Measurements from ENCODE around the gene PRXL2B.
"Not testable (repeated sequence)": the region's sequence is repeated elsewhere in the genome, so short reads cannot be mapped to it uniquely, and the experiment has no call there.

Gene PRXL2B

GRCh38 chr1:2551544-2551943 is 35.0 kb upstream of the PRXL2B start:
- not testable (repeated sequence) for DNase-seq

- peak; percentile 65 for DNase-seq
These were observed 34.4 kb upstream of the PRXL2B start for GRCh38 chr1:2552189-2552588.

DNA sequence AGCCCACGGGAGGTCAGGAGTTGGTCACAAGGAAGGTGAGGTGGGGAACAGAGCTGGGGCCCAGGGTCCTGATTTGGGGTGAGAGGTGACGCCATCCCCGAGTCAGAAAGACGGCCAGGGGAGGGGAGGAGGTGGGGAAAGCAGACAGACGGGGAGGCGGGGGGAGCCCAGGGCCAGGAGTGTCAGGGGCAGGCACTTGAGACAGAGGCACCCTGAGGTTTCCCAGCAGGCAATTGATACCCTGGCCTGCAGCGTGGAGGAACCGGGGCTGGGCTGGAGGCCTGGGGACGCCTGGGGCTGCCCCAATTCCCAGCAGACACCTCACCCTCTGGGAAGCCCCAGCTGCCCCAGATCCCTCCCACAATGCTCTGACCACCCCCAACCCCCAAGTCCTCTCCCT is 33.5 kb upstream of the PRXL2B start:
- DNase-seq: not testable (repeated sequence)

- no peak for DNase-seq
These were observed 32.5 kb upstream of the PRXL2B start for GRCh38 chr1:2553871-2554620.

DNA sequence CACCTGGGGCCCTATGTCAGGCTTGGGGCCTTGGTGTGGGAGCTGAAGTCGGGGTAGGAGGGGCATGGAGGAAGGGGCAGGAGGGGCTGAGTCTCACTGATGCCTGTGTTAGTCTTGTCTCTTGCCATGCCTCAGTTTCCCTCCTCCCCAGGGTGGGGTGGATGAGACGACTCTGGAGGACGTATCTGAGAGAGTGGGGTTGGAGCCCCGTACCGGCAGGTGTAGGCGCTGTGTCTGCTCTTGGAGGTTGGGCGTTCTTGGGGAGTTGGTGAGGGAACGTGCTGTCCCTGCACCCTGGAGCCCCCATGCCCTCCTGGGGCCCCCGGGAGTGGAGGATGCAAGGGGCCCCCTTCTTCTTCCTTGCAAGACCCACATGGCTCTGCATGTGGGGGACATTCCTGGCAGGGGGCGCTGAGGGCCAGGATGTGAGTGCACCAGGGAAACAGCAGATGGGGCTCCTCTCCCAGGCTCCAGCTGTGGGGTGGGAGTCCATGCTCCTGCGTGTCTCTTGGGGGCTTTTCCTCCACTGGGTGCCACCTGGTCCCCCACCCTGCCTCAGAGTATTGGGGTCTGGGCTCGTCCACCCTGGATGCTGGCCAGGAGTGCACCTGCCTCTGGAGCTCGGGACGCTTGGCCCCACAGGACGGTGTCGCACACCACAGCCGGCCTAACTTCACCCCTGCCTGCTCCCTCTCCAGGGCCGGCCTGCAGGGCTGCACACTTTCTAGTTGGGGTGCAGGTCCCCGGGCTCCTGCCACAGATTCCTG is 31.8 kb upstream of the PRXL2B start:
- no peak for DNase-seq

DNA sequence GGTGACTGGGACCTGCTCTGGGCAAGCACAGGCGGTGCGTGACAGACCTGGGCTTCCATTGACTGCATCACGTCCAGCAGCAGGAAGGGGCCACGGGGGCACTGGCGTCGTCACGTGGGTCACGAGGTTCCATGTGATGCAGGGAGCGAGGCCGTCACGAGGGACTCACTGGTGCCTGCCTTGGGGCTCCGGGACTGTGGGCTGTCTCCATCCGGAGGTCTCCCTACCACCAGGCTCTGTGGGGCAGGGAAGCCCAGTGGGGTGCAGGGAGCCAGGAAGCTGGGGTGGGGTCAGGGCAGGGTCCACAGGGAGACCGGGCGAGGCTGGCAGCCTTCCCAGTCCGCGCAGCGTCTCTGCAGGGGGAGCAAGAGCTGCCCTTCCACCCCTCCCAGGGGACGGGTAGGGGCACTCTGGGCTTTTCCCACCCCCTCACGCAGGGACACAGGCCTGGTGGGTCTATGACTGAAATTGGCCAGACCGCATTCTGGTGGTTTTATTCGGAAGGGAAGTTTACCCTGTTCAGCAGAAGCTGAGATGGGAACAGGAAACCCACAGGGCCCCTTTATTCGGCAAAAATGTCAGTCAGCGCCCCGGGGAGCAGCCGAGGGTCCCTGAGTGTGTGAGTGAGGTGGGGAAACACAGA is 30.8 kb upstream of the PRXL2B start:
- DNase-seq: no peak

GRCh38 chr1:2556277-2556677 is 30.3 kb upstream of the PRXL2B start, which contains the start of gene TNFRSF14:
Gene TNFRSF14 (plus strand): TSS chr1:2556371. CDS start chr1:2556665, 294 bp downstream.
- DNase-seq: peak; percentile 72

- no peak for DNase-seq
These were observed 29.7 kb upstream of the PRXL2B start for GRCh38 chr1:2556678-2557481.

DNA sequence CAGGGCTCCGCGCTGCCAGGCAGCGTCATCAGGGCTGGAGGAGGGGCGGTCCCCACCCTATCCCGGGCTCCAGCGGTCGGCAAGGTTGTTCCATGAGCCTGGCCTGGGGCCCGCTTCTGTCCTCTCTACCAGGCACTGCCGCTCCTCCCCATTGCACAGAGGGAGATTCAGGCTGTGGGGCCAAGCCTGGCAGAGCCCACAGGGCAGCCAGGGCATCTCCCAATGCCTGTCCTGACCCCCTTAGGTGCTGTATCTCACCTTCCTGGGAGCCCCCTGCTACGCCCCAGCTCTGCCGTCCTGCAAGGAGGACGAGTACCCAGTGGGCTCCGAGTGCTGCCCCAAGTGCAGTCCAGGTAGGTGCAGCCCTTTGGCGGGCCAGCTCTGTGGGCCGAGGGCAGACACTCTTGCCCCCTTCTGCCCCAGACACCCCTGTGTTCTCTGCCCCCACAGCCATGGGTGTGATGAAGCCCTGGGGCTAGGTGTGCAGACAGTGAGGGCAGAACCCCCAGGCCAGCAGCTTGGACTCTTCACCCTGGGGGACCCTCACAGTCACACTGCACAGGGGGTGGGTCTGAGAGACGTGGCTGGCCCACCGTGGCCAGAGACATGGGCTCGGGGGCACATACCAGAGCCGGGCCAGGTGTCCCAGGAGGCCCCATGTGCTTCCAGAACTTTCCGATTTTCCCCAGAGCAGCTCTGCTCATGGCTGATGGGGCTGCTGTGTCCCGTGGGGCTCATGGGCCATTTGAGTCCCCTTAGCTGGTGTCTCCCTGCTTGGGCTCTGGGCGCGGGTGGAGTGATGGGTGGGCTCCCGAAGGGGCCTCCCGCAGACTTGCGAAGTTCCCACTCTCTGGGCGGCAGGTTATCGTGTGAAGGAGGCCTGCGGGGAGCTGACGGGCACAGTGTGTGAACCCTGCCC is 28.8 kb upstream of the PRXL2B start:
- peak; percentile 8 for DNase-seq

GRCh38 chr1:2558420-2558819 is 28.2 kb upstream of the PRXL2B start:
- peak; percentile 1 for DNase-seq

- DNase-seq: no peak
These were observed 27.7 kb upstream of the PRXL2B start for GRCh38 chr1:2558861-2559260.

- no peak for DNase-seq
These were observed 26.9 kb upstream of the PRXL2B start for GRCh38 chr1:2559509-2560298.

- DNase-seq: no peak
These were observed 26.1 kb upstream of the PRXL2B start for GRCh38 chr1:2560299-2561073.

DNA sequence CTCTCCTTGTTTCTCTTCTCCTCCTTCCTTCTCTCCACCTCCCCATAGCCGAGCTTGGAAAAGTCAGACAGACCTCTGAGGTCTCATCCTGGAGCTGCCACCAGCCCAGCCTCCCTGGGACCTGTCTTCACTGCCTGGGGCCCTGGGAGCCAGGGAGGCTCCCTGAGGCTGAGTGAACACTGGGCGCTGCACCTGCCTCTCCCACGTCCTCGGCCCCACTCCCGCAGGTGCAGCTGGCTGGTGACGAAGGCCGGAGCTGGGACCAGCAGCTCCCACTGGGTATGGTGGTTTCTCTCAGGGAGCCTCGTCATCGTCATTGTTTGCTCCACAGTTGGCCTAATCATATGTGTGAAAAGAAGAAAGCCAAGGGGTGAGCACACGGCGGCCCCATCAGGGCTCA is 25.1 kb upstream of the PRXL2B start:
- DNase-seq: no peak

GRCh38 chr1:2561898-2562895 is 24.4 kb upstream of the PRXL2B start:
- peak; percentile 8 for DNase-seq

DNA sequence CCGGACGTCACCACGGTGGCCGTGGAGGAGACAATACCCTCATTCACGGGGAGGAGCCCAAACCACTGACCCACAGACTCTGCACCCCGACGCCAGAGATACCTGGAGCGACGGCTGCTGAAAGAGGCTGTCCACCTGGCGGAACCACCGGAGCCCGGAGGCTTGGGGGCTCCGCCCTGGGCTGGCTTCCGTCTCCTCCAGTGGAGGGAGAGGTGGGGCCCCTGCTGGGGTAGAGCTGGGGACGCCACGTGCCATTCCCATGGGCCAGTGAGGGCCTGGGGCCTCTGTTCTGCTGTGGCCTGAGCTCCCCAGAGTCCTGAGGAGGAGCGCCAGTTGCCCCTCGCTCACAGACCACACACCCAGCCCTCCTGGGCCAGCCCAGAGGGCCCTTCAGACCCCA is 23.4 kb upstream of the PRXL2B start:
- no peak for DNase-seq

DNA sequence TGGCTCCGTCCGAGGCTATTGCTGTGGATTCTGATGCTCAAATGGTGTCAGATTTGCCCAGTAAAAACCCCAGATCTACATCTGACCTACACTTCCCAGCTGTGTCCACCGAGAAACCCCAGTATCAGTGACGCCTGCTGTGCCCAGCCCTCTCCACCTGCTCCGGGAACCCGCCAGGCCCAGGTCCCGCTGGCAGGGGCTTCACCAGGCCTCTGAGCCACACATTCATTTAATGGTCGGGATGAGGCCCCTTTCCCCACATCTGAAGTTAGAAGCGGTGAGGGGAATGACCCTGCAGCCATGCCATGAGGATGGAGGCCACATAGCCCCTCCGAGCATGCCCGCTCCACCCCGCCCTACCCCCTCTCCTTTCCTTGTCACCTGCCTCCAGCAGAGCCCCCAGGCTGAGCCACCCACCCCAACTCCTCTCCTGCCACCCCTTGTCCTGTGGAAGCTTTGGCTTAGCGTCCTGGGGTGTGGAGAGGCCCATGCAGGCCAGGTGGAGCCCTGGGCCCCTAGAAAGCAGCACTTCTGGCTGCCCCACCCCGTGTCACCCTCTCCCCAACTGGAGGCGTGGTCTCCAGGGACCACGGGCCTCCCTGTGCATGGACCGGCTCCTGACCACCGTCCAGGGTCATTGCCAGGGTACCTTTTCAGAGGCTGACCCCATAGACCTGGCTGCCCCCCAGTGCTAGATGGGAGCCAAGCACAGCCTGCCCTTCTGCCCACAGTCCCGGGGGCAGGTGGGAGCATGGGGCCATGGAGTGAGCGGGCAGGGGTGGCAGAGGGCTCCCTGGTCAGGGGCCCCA is 22.4 kb upstream of the PRXL2B start:
- no peak for DNase-seq

All from retina (tissue), 1 donor.